ENCODE results near the gene RIOK1. TPM values are rescaled to one million over a fixed set of nuclear protein-coding genes. Genes with fewer than 3 reads are reported as not detected.

The RIOK1 gene
- total RNA-seq, 1 experiment from 2014 or later: 39.0 TPM

- TF ChIP-seq ZBTB33 (IDR thresholded peaks at IDR 0.05; ENCODE audit: extremely low read depth, insufficient replicate concordance, low read length) (no peak), ZNF274 (IDR thresholded peaks at IDR 0.05; ENCODE audit: low read depth, low read length) (no peak), EGR1 (IDR thresholded peaks at IDR 0.05; ENCODE audit: low read depth) (no peak), JUND (IDR thresholded peaks at IDR 0.05) (no peak), RAD21 (IDR thresholded peaks at IDR 0.05; ENCODE audit: low read depth) (no peak), CEBPB (IDR thresholded peaks at IDR 0.05; ENCODE audit: low read depth) (no peak), SIN3A (IDR thresholded peaks at IDR 0.05; ENCODE audit: low read depth) (no peak), ELF1 (IDR thresholded peaks at IDR 0.05; ENCODE audit: borderline replicate concordance, low read depth) (no peak), POLR2AphosphoS5 (IDR thresholded peaks at IDR 0.05; ENCODE audit: low read depth, low read length) (no peak), SP1 (IDR thresholded peaks at IDR 0.05; ENCODE audit: low read depth) (no peak), MAX (IDR thresholded peaks at IDR 0.05) (no peak), ZFX (IDR thresholded peaks at IDR 0.05) (no peak), CBX3 (IDR thresholded peaks at IDR 0.05; ENCODE audit: low read depth) (no peak), TCF7L2 (IDR thresholded peaks at IDR 0.05; ENCODE audit: borderline replicate concordance, extremely low read depth, insufficient read depth, insufficient read length) (no peak)
Observed at GRCh38 chr6:7378740-7379139, 10.9 kb upstream of the RIOK1 start (continued).

- no peaks in the 10 kb centered on the region for H3K36me3 ChIP-seq (ENCODE audit: control insufficient read depth in 1 of 2, insufficient read depth in 2 of 2, low read length in 2 of 2)
- H2AFZ ChIP-seq (ENCODE audit: low read depth, low read length, poor library complexity, severe bottlenecking): no peak overlapping the region
- H3K27ac ChIP-seq (ENCODE audit: low read depth, low read length): no peak overlapping the region
- no peaks in the 10 kb centered on the region for H4K20me1 ChIP-seq (ENCODE audit: insufficient read depth)
- H3K4me1 ChIP-seq (ENCODE audit: control insufficient read depth in 1 of 2, insufficient read depth in 2 of 2, low read length in 2 of 2): no peaks in the 10 kb centered on the region
- H3K4me3 ChIP-seq (replicated peaks in 1 of 2; ENCODE audit: low read depth in 1 of 2, low read length in 2 of 2): no peak overlapping the region
- DNase-seq (ENCODE audit: low read depth, low spot score): no peak
- TF ChIP-seq ZBTB33 (IDR thresholded peaks at IDR 0.05; ENCODE audit: extremely low read depth, insufficient replicate concordance, low read length) (no peak), REST (IDR thresholded peaks at IDR 0.05; ENCODE audit: low read depth) (no peak), SP1 (IDR thresholded peaks at IDR 0.05; ENCODE audit: low read depth) (no peak), POLR2AphosphoS5 (IDR thresholded peaks at IDR 0.05; ENCODE audit: low read depth, low read length) (no peak), EGR1 (IDR thresholded peaks at IDR 0.05; ENCODE audit: low read depth) (no peak)
- ChIA-PET POLR2A (no interaction called here), CTCF (no interaction called here), RAD21 (ENCODE audit: low non-redundant PET in 1 of 2, low total read pairs in 2 of 2, uncharacterized antibody in 2 of 2, unreplicated experiment in 2 of 2) (no interaction called here)
- no peaks in the 10 kb centered on the region for H3K27me3 ChIP-seq (ENCODE audit: insufficient read depth, low read length)
- intact Hi-C loops (cut with micrococcal nuclease): no loop called here
- BruUV-seq (replicated peaks): no TSS peak
- no peak overlapping the region for H3K4me2 ChIP-seq (ENCODE audit: low read length)
- no peaks in the 10 kb centered on the region for H3K9me2 ChIP-seq (ENCODE audit: insufficient read depth)
- no peak overlapping the region for H3K9ac ChIP-seq (ENCODE audit: low read length)
- H3K9me3 ChIP-seq (ENCODE audit: control insufficient read depth in 1 of 2, insufficient read depth in 1 of 2, low read depth in 1 of 2, low read length in 2 of 2): no peaks in the 10 kb centered on the region
- no peak for ATAC-seq
- no peaks in the 10 kb centered on the region for H3K79me2 ChIP-seq (ENCODE audit: insufficient read depth, low read length)
Observed at GRCh38 chr6:7381092-7381491, 8.5 kb upstream of the RIOK1 start.
